ENCODE results near the gene SYNGR4.
A peak's percentile ranks its signal among the peaks of the same experiment; 100 is the strongest.

SYNGR4 gene

DNA sequence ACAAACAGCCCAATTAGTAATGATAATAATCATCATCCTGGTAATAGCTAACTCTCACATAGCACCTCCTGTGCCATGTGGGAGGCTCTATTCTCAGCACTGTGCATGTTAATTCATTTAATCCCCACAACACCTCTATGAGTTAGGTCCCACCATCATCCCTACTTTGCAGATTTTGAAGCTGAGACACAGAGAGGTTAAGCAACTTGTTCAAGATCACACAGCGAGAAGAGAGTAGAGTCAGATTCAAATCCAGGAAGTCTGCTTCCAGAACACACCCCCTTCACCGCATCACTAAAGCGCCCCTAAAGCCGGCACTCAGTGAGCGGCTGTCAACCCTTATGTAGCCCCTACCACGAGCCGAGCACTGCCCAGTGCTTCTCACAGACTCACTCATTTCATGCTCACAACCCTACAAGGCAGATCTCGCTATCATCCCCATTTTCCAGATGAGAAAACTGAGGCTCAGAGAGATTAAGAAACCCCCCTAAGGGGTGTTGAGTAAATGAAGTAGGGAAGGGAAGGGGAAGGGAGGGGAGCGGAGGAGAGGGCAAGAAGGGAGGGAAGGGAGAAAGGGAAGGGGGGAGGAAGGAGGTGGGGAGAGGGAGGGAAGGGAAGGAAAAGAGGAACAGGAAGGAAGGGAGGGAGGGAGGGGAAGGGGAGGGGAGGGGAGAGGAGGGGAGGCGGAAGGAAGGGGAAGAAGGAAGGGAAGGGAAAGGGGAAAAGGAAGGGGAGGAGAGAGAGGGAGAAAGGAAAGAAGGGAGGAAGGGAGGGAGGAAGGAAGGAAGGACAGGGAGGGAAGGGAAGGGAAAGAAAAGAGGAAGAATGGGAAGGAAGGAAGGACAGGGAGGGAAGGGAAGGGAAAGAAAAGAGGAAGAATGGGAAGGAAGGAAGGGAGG, 22.4 kb upstream of the SYNGR4 start:
- no peak for DNase-seq

DNA sequence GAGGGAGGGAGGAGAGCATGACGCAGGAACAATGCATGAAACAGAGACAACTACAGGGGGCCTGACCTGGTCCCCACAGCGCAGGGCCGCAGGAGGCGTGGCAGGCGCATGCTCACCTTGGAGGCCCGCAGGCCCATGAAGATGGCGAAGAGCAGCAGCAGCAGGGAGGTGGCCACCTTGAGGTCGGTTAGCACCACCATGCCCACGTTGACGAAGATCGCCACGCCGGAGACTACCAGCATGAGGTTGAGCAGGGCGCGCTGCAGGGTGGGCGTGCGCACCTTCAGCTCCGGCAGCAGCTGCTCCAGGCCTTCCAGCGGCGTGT, 21.8 kb upstream of the SYNGR4 start:
- no peak for DNase-seq

- no peak for DNase-seq
These were observed 21.2 kb upstream of the SYNGR4 start for GRCh38 chr19:48342841-48343540.

DNA sequence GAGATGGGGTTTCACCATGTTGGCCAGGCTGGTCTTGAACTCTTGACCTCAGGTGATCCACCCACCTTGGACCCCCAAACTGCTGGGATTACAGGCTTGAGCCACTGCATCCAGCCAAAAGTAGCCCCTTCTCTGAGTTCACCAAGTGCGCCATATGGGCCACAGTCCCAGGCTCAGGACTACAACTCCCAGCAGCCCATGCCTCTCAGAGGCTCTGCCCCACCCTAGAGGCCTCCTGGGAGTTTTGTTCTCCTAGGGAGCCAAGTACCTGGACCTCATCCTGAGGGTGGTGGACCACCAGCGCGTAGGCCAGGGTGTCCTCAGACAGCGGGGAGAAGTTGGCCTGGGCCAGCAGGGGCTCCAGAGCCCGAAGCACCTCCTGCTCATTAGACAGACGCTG, 19.3 kb upstream of the SYNGR4 start:
- no peak for DNase-seq

DNA sequence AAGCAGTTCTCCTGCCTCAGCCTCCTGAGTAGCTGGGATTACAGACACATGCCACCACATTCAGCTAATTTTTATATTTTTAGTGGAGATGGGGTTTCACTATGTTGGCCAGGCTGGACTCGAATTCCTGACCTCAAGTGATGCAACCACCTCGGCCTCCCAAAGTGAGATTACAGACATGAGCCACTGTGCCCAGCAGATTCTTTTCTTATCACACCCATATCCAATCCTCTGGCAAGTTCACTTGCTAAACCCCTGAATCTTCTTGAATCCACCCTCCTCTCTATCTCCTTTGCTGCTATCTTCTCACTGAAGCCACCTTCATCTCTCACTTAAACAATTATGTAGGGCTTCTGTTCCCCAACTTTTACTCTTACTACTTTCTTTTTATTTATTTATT, 18.0 kb upstream of the SYNGR4 start:
- DNase-seq, result no peak

DNA sequence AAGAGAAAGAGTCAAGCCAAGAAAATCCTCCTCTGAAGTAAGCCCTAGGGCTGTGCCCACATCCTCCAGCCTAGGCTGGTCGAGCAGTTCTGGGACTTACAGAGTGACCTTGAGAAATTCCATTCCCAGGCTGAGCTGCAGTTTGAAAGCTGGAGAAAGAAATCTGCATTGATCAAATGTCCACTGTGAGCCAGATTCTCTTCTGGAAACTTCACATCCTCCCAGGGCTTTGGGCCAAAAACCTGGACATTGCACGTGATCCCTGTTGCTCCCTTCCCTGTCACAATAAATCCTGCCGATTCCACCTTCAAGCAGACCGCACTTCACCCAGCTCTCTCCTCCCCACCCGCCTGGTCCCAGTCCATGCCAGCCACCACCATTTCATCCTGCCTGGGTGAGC, 16.1 kb upstream of the SYNGR4 start:
- DNase-seq, result no peak

DNA sequence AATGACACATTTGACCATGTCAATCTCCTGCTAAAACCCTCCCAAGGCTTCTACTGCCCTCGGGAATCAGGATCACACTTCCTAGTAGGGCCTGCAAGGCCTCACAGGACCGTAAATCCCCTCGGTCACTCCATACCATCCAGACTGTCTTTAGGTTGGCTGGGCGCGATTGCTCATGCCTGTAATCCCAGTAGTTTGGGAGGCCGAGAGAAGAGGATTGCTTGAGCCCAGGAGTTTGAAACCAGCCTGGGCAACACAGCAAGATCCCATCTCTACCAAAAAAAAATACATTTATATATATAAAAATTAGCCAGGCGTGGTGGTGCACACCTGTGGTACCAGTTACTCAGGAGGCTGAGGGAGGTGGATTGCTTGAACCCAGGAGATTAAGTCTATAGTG, 15.4 kb upstream of the SYNGR4 start:
- no peak for DNase-seq

GRCh38 chr19:48350856-48351255, 13.3 kb upstream of the SYNGR4 start:
- no peak for DNase-seq

GRCh38 chr19:48351341-48351752, 12.8 kb upstream of the SYNGR4 start:
- DNase-seq, result no peak

- DNase-seq, result no peak
These were observed 10.5 kb upstream of the SYNGR4 start for GRCh38 chr19:48353677-48354076.

DNA sequence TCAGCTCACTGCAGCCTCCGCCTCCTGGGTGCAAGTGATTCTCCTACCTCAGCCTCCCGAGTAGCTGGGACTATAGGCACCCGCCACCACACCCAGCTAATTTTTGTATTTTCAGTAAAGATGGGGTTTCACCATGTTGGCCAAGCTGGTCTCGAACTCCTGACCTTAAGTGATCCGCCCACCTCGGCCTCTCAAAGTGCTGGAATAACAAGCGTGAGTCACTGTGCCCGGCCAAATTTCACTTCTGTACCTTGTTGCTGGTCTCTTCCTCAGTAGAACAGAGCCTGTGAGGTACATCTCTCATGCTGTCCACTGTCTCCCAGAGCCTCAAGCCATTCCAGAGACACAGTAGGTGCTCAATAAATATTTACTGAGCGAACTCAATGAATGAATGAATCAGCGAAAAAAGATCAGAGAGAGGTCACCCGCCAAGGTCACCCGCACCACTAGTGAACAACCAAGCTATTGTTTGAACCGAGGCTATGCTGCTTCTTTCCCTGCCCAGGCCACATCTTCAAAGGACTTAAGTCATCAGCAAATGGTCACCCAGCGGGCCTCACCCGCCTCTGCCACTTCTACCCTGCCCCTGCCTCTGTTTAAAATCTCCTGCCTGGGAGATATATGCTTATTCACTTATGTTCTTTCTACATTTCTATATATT, 9.7 kb upstream of the SYNGR4 start:
- DNase-seq, result no peak

DNA sequence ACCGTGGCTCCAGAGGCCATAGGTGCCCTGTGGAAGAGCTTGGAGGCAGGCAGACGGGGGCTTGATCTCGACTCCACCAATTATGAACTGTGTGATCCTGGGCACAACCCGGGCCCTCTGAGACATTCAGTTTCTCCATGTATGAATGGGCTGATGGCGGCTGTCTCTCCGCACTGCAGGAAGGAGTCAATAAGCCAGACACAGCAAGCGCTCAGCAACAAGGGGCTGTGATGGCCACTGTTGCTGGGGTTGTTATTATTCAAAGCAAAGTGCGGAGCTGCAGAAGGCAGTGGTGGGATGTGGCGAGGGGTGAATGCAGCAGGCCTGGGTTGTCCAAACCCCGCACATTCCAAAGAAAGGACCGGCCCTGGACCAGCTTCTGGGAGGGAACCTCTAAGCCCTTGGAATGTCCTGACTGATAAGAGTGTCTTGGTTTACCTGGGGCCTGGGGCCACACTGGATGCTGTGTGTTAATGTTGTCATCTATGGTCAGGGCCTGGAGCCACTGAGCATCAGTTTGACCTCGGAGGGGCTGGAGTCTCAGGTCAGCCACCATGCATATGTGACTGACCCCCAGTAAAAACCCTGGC, 8.7 kb upstream of the SYNGR4 start:
- DNase-seq, result no peak

GRCh38 chr19:48359123-48359522, 5.0 kb upstream of the SYNGR4 start:
- DNase-seq, result no peak

- no peak for DNase-seq
These were observed 2.3 kb upstream of the SYNGR4 start for GRCh38 chr19:48361912-48362311.

DNA sequence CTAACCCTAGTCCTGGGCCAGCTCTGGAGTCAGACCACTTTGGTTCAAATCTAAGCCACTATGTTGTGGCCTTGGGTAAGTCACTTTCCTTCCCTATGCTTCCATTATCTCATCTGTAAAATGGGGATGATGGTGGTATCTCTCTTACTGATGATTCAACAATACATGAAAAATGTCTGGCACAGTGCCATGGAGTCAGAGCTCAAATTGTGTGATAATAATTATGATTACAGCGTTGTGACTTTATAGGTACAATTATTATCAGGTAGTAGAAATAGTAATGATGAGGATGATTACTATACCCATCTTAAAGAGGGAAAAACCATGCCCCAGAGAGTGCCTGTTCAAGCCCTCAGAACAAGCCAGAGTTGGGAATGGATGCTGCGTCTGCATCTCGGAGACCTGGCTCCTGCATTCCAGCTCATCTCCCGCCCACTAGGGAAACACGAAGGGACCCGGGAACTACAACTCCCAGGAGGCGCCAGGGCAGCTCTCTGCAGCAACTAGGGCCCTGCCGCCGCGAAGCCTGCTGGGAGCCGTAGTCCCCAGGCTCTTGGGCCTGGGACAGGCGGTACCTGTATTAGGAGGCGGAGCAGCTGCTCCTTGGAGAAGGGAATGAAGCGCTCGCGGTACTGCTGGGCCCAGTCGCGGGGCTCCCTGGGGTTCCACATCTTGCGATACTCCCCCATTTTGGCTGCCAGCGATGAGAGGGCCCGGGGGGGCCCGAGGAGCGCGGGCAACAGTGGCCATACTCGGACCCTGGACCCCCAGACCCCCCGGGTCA, 1.3 kb upstream of the SYNGR4 start:
- DNase-seq, result no peak

GRCh38 chr19:48363500-48363809, 712 bp upstream of the SYNGR4 start:
- DNase-seq, result peak; percentile 93

DNA sequence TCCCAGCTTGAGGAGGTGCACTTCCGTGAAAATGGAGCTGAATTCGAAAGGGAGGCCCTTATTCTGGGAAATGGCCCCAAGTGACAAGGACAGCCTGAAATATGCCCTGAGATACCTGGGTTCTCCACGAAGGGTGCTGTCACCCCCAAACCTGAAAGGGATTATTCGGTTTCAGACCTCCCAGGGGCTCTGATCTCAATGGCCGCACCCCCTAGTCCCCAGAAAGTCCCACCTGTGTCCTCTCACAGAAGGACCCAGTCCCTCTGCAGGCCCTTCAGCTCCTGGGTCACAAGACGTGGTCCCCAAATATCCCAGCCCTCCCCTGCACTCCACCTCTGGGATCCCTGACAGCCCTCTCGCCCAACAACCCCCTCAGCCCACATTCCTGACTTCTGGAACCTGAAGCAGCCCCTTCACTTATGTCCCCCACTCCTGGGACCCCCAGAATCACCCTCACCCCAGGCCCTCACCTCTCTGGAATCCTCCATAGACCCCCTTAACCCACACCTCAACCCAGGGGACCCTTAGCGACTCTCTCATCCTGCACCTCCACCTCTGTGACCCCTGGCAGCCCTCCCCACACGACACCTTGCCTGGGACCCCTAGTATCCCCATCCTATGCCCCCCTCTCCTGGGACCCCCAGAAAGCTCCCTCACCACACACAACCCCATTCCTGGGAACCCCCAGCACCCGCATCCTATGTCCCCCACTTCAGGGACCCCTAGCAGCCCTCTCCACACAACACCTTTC, 606 bp downstream of the SYNGR4 start:
- DNase-seq, result no peak

DNA sequence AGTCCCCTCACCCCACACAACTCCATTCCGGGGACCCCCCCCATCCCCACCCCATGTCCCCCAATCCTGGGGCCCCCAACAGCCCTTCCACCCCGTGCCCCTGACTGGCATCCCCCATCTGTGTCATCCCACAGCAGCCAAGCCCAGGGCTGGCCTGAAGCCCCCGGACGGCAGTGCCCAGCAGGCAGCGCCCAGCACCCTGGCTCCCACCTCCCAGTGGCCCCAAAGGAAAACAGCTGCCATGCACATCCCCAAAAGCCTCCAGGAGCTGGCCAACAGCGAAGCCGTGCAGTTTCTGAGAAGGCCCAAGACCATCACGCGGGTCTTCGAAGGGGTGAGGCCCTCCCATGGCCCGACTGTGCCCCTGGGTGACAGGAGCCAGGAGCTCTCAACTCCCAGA, 1.4 kb downstream of the SYNGR4 start:
- no peak for DNase-seq

GRCh38 chr19:48367855-48368254, 3.7 kb downstream of the SYNGR4 start:
- no peak for DNase-seq

GRCh38 chr19:48368936-48369335, 4.8 kb downstream of the SYNGR4 start:
- no peak for DNase-seq

- no peak for DNase-seq
These were observed 6.8 kb downstream of the SYNGR4 start for GRCh38 chr19:48370955-48371354.

DNA sequence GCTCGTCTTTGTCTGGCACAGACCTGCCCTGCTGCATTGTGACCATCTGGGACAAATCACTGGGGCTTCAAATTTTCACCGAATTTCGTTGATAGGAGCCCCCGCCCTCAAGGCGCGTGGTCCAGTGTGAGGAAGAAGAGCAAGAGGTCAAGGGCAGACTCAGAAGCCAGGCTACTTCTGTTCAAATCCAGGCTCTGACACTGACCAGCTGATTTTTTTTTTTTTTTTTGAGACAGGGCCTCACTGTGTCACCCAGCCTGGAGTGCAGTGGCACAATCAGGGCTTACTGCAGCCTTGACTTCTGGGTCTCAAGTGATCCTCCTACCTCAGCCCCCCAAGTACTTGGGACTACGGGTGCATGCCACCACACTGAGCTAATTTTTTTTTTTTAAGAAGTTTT, 7.2 kb downstream of the SYNGR4 start:
- no peak for DNase-seq
